HL-60 (cell line): ENCODE results near the gene FBXL17.

Source experiments
- CTCF ChIP-seq: IDR thresholded peaks from one replicate; pipeline ENCODE4 v1.5.1; 2011; ENCODE audit warnings: low read length, control low read depth, inconsistent platforms; ENCODE audit not compliant: insufficient read depth
- GABPA ChIP-seq: IDR thresholded peaks from 2 replicates; pipeline ENCODE4 v1.6.1; 2012; ENCODE audit warnings: low read depth
- POLR2AphosphoS5 ChIP-seq: IDR thresholded peaks from 2 replicates; pipeline ENCODE4 v1.6.1; 2012; ENCODE audit warnings: low read depth
- SPI1 ChIP-seq: IDR thresholded peaks from 2 replicates; pipeline ENCODE4 v1.6.1; 2012; ENCODE audit warnings: low read depth, mild to moderate bottlenecking, borderline replicate concordance
- TF ChIP-seq, protein P1 (sequence below): IDR thresholded peaks from 2 replicates; pipeline ENCODE4 v1.6.1; 2012; ENCODE audit warnings: low read depth; ENCODE audit not compliant: insufficient replicate concordance

DNA sequence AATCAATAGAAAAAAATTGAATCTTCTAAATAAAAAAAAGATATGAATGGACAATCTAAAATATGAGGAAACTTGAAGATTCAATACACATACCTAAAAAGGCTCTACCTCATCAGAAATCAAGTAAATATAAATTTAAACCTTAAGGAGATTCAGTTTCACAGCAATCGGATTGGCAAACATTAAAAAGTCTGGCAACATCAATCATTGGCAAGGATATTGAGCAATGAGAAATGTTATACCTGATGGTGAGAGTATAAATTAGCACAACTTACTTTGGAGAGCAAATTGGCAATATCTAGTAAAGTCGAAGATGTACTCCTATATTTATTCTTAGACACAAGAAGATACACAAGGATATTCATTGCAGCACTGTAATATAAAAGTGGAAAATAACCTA, 436.8 kb downstream of the FBXL17 start:
- no peak for TF ChIP-seq POLR2AphosphoS5
- TF ChIP-seq CTCF, result no peak
- no peak for TF ChIP-seq GABPA
- TF ChIP-seq, protein P1, sequence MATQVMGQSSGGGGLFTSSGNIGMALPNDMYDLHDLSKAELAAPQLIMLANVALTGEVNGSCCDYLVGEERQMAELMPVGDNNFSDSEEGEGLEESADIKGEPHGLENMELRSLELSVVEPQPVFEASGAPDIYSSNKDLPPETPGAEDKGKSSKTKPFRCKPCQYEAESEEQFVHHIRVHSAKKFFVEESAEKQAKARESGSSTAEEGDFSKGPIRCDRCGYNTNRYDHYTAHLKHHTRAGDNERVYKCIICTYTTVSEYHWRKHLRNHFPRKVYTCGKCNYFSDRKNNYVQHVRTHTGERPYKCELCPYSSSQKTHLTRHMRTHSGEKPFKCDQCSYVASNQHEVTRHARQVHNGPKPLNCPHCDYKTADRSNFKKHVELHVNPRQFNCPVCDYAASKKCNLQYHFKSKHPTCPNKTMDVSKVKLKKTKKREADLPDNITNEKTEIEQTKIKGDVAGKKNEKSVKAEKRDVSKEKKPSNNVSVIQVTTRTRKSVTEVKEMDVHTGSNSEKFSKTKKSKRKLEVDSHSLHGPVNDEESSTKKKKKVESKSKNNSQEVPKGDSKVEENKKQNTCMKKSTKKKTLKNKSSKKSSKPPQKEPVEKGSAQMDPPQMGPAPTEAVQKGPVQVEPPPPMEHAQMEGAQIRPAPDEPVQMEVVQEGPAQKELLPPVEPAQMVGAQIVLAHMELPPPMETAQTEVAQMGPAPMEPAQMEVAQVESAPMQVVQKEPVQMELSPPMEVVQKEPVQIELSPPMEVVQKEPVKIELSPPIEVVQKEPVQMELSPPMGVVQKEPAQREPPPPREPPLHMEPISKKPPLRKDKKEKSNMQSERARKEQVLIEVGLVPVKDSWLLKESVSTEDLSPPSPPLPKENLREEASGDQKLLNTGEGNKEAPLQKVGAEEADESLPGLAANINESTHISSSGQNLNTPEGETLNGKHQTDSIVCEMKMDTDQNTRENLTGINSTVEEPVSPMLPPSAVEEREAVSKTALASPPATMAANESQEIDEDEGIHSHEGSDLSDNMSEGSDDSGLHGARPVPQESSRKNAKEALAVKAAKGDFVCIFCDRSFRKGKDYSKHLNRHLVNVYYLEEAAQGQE, result no peak
- TF ChIP-seq SPI1, result no peak
